NT2/D1 (cell line): ENCODE data around the gene PSMF1.

Source experiments
- DNase-seq: peaks from one replicate; pipeline ENCODE4 v3.0.0-alpha.2; 2011; ENCODE audit warnings: low read depth, low spot score
- H3K27me3 ChIP-seq: 2 replicates; pipeline ENCODE4 v1.6.0; 2011; ENCODE audit warnings: mild to moderate bottlenecking; ENCODE audit not compliant: insufficient read length, insufficient read depth
- H3K36me3 ChIP-seq: 2 replicates; pipeline ENCODE4 v1.6.1; 2011; ENCODE audit warnings: mild to moderate bottlenecking, low read length, mixed read lengths; ENCODE audit not compliant: insufficient read depth, insufficient read length
- H3K4me1 ChIP-seq: 2 replicates; pipeline ENCODE4 v1.5.1; 2011; ENCODE audit not compliant: insufficient read depth, insufficient read length
- H3K4me3 ChIP-seq: 2 replicates; pipeline ENCODE4 v1.5.1; 2011; ENCODE audit warnings: low read depth; ENCODE audit not compliant: insufficient read length
- H3K9ac ChIP-seq: 2 replicates; pipeline ENCODE4 v1.6.0; 2011; ENCODE audit warnings: low read depth; ENCODE audit not compliant: insufficient read length
- H3K9me3 ChIP-seq: 2 replicates; pipeline ENCODE4 v1.5.1; 2011; ENCODE audit warnings: mild to moderate bottlenecking, low read length; ENCODE audit not compliant: insufficient read depth
- SUZ12 ChIP-seq: IDR thresholded peaks from 2 replicates; pipeline ENCODE4 v1.6.1; 2011; ENCODE audit not compliant: insufficient read length, insufficient read depth; ENCODE audit errors: extremely low read depth
- YY1 ChIP-seq: IDR thresholded peaks from 2 replicates; pipeline ENCODE4 v1.6.1; 2011; ENCODE audit not compliant: insufficient read length, insufficient read depth
- ZNF274 ChIP-seq: IDR thresholded peaks from 2 replicates; pipeline ENCODE4 v1.6.1; 2011; ENCODE audit warnings: mild to moderate bottlenecking, low read depth, low read length

PSMF1 gene

DNA sequence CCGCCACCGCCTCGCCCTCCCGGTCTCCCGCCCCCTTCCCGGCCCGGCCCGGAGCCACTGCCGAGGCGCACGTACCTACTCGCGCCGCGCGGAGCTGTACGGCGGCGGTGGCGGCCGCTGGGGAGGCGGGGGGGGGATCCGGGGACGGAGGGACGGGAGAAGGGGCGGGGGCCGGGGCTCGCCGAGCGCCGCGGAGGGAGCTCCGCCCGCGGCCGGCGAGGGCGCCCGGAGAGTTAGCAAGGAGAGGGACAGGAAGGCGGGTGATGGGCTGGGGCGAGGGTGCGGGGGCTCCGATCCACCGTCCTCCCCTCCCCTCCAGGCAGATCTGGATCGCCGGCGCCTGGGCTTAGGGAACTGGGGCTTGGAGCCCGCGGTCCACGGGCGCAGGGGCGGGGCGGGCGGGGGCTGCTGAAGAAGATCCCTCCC is 66.9 kb downstream of the PSMF1 start:
- Histone ChIP-seq H3K4me3 (peak overlapping the region; percentile 53), H3K36me3 (no peaks in the 10 kb centered on the region), H3K27me3 (peaks cover 23% of the 10 kb centered on the region), H3K9me3 (no peaks in the 10 kb centered on the region), H3K9ac (peak overlapping the region; percentile 64), H3K4me1 (peaks cover 12% of the 10 kb centered on the region)
- TF ChIP-seq SUZ12 (no peak), YY1 (no peak), ZNF274 (no peak)
- no peak for DNase-seq

DNA sequence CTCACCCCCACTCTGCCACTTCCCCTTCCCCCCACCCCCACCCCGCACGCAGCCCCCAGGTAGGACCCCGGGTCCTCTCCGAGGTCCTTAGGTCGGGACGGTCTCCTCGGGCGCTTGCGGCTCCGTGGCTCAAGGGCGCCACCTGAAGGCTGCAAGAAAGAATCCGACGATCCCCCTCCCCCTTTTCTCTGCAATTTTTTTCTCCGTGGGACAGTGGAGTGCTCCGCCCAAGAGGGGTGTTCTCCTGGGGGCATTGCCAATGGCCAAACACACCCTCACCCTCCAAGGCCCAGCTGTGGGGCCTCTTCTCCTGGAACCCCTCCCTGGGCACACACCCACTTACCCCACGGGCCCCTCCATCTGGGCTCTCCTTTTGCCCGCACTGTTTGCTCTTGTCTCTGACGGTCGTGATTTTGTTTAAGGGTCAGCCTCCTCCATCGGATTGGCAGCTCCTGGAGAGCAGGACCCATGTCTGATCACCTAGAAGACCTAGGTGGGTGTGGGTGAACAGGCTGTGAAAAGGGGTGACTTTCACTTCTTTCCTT is 67.5 kb downstream of the PSMF1 start:
- no peak overlapping the region for H3K9ac ChIP-seq
- no peaks in the 10 kb centered on the region for H3K36me3 ChIP-seq

GRCh38 chr20:1186367-1186991 is 68.1 kb downstream of the PSMF1 start:
- H3K27me3 ChIP-seq = peaks cover 23% of the 10 kb centered on the region

More for the DNA sequence above, 67.5 kb downstream of the PSMF1 start:
- H3K4me3 ChIP-seq = no peak overlapping the region
- H3K27me3 ChIP-seq = peaks cover 23% of the 10 kb centered on the region
- DNase-seq = peak; percentile 47
- H3K9me3 ChIP-seq = no peaks in the 10 kb centered on the region
- H3K4me1 ChIP-seq = peaks cover 12% of the 10 kb centered on the region
- TF ChIP-seq YY1 (no peak), SUZ12 (no peak)

DNA sequence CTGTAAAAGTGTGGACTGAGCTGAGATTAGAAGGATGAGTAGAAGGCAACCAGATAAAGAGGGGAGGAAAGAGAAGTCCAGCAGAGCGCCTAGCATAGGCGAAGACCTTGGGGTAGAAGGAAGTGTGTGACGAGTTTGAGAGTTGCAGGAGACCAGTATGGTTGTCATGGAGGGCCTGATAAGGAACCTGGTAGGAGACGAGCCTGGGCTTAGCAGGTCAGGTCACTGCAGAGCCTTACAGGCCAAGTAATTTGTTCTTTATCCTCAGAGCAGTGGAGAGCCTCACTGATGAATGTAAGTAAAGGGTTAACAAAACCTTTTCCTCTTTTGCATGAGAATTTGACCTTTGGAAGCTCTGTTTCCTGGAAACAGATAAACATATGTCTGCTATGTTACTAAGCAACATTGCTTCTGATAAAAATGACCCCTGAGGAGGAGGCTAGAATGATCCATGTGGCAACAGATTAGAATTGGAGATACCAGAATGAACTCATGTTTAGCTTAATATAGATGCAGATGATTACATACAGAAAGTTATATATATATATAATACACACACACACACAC is 69.3 kb downstream of the PSMF1 start:
- Histone ChIP-seq H3K27me3 (peaks cover 23% of the 10 kb centered on the region), H3K36me3 (no peaks in the 10 kb centered on the region), H3K4me3 (no peak overlapping the region)

More at GRCh38 chr20:1186367-1186991, 68.1 kb downstream of the PSMF1 start:
- TF ChIP-seq SUZ12 (no peak), YY1 (no peak), ZNF274 (no peak)
- Histone ChIP-seq H3K9me3 (no peaks in the 10 kb centered on the region), H3K36me3 (no peaks in the 10 kb centered on the region), H3K4me3 (no peak overlapping the region), H3K9ac (no peak overlapping the region), H3K4me1 (peaks cover 12% of the 10 kb centered on the region)
- DNase-seq = no peak

DNA sequence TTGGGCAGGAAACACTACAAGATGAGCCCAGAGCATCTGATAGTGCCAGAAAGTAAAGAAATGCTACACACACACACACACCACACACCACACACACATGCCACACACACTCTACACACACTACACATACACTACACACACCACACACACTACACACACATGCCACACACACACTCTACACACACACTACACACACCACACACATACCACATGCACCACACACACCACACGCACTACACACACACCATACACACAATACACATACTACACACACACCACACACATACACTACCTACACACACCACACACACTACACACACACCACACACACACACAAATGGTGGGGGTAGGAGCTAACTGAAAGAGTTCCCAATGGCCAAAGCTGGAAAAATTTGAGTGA is 69.9 kb downstream of the PSMF1 start:
- Histone ChIP-seq H3K27me3 (peaks cover 17% of the 10 kb centered on the region), H3K4me1 (peaks cover 5% of the 10 kb centered on the region), H3K36me3 (no peaks in the 10 kb centered on the region), H3K4me3 (no peak overlapping the region), H3K9me3 (no peaks in the 10 kb centered on the region), H3K9ac (no peak overlapping the region)
- no peak for TF ChIP-seq SUZ12
- TF ChIP-seq YY1 = no peak
- TF ChIP-seq ZNF274 = no peak
- no peak for DNase-seq

More for the DNA sequence above, 69.3 kb downstream of the PSMF1 start:
- TF ChIP-seq SUZ12 (no peak), YY1 (no peak), ZNF274 (no peak)
- Histone ChIP-seq H3K4me1 (peaks cover 7% of the 10 kb centered on the region), H3K9ac (no peak overlapping the region), H3K9me3 (no peaks in the 10 kb centered on the region)
- DNase-seq = no peak

DNA sequence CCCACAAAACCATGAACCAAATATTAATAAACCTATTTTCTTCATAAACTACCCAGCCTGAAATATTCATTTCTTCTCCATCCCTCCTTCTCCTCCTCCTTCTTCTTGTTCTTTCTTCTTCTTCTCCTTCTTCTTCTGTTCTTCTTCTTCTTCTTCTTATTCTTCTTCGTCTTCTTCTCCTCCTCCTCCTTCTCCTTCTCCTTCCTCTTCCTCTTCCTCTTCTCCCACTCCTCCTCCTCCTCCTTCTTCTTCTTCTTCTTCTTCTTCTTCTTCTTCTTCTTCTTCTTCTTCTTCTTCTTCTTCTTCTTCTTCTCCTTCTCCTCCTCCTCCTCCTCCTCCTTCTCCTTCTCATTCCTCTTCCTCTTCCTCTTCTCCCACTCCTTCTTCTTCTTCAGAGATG is 71.4 kb downstream of the PSMF1 start:
- DNase-seq = no peak
- Histone ChIP-seq H3K9ac (no peak overlapping the region), H3K36me3 (no peaks in the 10 kb centered on the region), H3K4me3 (no peak overlapping the region), H3K9me3 (no peaks in the 10 kb centered on the region), H3K27me3 (peaks cover 2% of the 10 kb centered on the region), H3K4me1 (peaks cover 3% of the 10 kb centered on the region)
- TF ChIP-seq ZNF274 (no peak), SUZ12 (no peak), YY1 (no peak)

GRCh38 chr20:1190847-1191246 is 72.4 kb downstream of the PSMF1 start:
- Histone ChIP-seq H3K27me3 (no peaks in the 10 kb centered on the region), H3K36me3 (no peaks in the 10 kb centered on the region), H3K9ac (no peak overlapping the region), H3K9me3 (no peaks in the 10 kb centered on the region), H3K4me1 (peaks cover 3% of the 10 kb centered on the region), H3K4me3 (no peak overlapping the region)
- TF ChIP-seq ZNF274 (no peak), SUZ12 (no peak), YY1 (no peak)
- DNase-seq = no peak
